SK-MEL-5 (cell line): Measurements from ENCODE around the gene DCDC1. TPM values are rescaled to one million over a fixed set of nuclear protein-coding genes. Genes with fewer than 3 reads are reported as not detected.
"Not testable (repeated sequence)": the region's sequence is repeated elsewhere in the genome, so short reads cannot be mapped to it uniquely, and the experiment has no call there.

ENCODE experiments used
- DNase-seq: peaks from one replicate; pipeline ENCODE4 v3.0.0-alpha.2; 2016; ENCODE audit warnings: low read depth, low spot score
- in situ Hi-C: cut with HindIII; loops from 2 replicates; pipeline ENCODE4 v1.10.0; 2016; ENCODE audit warnings: low sequenced_read_pairs, high pct_unique_total_duplicates, low pct_unique_long_range_greater_than_20kb
- total RNA-seq: library from RNA; depleted of rRNA; stranded (reverse); fragments of >200 nt; shearing (Covaris generic); gene quantifications from 2 replicates; pipeline ENCODE4 v1.2.3, GENCODE V29; 2014

The DCDC1 gene
- total RNA-seq, 1 experiment from 2014 or later: not detected

DNA sequence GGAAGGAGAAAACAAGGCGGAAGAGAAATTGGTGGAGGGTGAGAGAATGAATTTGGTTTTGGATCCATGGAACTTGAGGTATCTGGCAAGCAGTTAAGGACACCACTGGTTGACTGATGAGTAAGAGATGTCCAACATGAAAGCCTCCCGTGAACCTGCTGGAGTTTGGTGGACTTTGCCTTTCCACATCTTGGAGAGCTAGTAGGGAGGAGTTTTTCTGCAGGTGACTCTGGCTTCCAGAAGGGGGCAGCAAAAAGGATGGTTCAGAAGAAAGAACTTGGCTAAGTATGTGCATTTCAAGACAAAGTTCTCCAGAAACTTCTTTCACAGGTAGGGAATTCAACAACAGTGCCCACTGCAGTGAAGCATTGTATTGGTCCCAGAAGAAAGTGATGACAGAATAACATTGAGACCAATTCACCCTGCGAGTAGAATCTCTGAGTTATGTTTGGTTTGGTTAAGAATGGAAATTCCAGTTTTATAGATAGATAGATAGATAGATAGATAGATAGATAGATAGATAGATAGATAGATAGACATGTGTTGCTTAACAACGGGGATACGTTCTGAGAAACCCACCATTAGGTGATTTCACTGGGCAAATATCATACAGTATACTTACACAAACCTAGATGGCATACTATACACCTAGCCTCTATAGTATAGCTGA, 28.5 kb downstream of the DCDC1 start:
- peak; percentile 67 for DNase-seq
- in situ Hi-C loops: no loop called here

DNA sequence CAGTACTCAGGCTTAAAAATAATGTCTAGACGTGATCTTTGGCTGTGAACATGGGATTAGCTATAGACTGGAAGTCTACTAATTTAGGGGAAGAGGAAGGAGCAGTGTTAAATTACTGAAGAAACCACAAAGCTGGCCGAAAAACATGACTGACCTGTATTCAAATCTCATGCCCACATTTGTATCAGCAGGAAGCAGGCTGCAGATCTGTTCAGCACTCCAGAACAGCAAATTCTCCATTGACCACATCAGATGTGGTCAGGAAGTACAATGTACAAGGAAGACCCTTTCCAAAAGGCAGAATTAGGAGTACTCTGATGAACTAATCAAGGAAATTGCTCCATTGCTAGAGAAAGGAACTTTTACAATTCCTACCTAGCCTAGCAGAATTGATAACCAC, 31.7 kb downstream of the DCDC1 start:
- in situ Hi-C loops: no loop called here

DNA sequence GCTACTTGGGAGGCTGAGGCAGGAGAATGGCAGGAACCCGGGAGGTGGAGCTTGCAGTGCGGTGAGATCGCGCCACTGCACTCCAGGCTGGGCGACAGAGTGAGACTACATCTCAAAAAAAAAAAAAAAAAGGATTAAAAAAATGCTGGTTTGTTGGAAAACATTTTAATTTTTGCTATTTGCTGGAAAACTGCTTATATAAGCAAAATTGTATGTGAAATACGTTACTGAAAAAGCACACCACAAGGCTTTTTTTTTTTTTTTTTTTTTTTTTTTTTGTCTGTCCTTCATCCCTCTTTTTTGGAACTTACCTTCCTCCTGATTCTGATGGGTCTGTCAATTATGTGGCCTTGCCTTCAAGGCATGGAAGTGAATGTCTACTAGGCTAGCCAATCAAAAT, 40.8 kb downstream of the DCDC1 start:
- DNase-seq: no peak
- in situ Hi-C loops: no loop called here

More for the DNA sequence above, 31.7 kb downstream of the DCDC1 start:
- DNase-seq: no peak

DNA sequence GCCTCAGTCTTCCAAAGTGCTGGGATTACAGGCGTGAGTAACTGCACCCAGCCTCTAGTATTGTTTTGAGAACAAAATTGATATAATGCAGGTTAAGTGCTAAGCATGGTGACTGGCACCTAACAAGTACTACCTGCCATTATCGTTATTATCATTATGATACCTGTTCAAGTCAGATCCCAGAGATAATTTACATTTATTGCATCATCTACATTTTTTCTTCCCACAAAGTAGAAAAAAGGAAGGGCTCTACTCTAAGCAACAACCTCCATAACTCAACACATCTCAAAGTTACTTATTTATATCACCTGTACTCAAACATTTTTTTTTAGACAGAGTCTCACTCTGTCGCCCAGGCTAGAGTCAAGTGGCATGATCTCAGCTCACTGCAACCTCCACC, 42.1 kb downstream of the DCDC1 start:
- in situ Hi-C loops: no loop called here
- no peak for DNase-seq

DNA sequence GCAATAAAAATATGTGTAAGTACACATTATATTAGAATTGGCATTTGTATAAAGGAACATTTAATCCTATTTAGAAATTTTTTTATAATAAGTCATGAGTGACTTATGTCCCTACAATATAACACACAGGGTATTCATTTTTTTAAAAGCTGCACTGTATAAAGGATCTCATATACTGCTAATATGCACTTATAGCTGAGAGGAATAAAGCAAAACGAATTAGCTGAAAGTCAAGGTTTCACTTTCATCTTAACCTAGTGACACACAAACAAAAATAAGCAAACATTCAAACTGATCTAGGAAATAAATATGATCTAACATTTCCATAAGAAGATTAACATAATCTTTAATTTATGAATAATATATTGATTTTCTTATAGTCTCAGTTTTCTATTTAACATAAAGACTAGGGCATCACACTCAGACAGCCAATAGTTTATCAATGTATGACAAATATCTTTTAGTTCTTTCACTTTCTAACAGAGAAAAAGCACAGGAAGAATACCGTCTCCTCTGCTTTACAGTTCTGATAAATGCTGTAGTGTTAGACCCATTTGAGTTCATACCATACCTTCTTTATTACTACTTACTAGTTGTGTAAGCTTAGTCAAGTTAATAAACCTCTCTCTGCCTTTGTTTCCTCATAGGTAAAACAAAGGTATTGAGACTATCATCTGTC, 42.9 kb downstream of the DCDC1 start:
- in situ Hi-C loops: no loop called here
- DNase-seq: no peak

DNA sequence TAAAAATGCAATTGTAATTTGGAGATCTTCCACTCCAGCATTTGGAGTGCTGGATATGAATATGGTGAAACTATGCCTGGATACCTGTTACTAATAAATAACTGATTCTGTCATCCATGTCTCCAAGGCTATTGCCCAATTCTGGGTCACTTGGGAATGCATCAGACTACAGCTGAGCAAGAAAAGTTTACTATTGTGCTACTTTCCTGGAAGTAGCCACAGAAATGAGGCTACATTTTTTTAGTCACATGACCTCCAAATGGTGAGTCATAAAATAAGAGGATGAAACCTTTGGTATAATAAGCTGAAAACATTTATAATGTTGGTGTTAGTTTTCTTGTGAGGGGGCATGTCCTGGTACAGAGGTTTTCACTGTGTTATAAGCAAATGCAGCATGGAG, 44.4 kb downstream of the DCDC1 start:
- in situ Hi-C loops: no loop called here
- peak; percentile 63 for DNase-seq

DNA sequence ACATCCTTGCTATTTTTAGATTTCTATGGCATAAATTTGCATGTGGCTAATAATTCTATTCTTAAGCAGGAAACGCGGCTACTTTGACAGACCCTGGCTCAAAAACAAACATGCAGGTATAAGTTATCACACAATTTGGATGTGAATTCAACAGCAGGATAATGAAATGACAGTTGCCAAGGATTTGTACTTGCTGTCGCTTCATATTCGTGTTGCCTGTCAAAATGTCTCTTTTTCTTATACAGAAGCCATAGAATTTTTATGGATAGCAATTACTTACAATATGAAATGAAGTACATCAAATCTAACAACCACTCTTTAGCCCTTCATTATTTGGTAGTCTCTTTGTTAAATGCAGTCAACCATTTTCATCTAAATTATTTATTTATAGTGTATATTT, 46.4 kb downstream of the DCDC1 start:
- no peak for DNase-seq
- in situ Hi-C loops: no loop called here

DNA sequence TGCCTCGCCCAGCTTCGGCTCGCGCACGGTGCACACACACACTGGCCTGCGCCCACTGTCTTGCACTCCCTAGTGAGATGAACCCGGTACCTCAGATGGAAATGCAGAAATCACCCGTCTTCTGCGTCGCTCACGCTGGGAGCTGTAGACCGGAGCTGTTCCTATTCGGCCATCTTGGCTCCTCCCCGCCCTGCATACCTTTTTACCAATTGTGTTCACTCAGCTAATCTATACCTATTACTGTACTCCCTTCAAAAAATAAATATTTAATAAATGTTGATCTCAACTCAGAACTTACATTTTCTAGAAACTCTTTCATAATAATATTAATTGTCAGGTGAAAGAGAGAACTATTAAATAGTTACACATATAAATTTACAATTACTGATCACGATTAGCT, 48.0 kb downstream of the DCDC1 start:
- in situ Hi-C loops, DNase-seq: not testable (repeated sequence)

DNA sequence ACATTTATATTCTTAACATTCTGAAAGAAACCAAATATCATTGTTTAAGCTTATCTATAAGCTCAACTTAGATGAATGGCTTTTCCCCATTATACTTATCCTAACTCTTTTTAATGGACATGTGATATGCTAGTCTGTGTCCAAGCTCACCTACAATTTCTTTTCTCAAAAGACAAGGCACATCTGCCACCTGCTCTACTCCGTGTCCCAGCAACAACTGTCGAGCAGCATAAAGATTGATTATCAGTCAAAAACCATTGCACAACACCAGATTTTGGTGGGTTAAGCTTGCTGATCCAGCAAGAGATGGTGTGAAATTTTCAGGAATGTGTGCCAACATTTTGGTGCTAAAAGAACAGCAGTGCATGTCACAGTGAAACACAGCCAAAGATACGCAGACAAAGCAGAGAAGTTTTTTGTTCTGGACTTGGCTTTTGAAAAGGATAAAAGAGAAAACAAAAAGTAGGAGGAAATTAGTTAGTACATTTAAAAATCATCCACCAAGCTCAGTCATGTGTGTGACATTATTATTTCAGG, 65.8 kb downstream of the DCDC1 start:
- in situ Hi-C loops: no loop called here

DNA sequence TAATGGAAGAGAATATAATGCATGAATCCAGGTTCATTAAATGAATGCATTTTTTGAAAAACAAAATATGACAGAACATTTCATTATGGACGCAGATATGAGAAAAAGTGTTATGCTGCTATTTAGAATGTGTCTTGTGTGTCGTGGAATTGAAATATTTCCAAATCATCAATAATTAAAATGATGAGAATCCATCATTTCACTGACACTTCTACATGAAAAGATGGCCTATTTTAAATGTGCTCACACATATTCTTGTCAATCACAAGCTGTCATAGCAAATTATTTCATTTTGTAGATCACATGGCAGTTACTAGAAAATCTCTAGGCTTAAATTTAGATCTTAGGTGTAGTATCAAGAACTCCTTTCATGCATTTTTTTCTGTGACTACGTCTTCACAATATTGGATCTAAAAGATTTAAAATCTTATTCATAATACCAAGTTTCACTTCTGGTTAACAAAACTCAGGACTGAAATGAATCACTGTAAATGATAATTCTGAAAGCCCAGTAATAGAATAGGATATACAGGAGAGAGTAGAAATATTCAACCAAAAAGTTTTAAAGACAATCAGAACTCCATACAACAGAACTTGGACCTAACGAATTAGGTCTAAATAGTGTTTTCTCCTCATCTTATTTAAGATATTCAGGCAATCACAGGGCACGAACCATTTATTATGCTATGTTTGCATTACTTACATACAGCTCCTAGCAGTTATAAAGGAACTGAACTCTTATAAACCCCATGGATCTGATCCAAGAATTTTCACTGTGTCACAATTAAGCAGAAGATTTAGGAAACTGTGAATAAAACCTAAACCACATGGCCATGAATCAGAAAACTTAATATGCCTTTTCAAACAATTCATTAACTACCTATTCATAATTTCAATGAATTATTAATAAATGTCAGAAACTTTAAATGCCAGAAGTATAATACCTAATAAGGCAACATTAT, 67.7 kb downstream of the DCDC1 start:
- in situ Hi-C loops: no loop called here
- DNase-seq: no peak

More for the DNA sequence above, 65.8 kb downstream of the DCDC1 start:
- DNase-seq: no peak

DNA sequence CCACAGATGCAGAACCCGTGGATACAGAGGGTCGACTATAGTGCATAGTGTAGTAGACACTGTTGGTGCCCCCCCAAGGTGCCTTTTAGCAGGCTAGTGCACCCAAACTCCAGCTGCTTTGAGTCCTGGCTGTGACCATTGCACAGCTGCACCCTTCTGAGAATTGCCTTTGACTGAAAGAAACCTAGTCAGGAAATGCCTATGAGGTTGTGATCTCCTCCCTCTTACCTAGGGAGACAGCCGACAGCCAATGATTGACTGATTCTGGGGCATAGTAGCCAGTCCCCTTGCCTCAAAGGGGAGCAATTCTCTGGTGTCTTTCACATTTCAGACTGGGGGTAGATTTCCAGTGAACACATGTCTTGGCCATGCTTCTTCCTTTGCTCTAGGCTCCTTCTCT, 74.2 kb downstream of the DCDC1 start:
- in situ Hi-C loops: no loop called here
- DNase-seq: no peak

DNA sequence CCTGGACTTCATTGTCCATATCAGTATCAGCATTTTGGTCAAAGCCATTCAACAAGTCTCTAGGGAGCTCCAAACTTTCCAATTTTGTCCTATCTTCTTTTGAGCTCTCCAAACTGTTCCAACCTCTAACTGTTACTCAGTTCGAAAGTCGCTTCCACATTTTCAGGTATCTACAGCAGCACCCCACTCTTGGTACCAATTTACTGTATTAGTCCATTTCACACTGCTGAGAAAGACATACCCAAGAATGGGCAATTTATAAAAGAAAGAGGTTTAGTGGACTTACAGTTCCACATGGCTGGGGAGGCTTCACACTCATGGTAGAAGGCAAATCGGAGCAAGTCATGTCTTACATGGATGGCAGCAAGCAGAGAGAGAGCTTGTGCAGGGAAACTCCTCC, 96.0 kb downstream of the DCDC1 start:
- DNase-seq, in situ Hi-C loops: not testable (repeated sequence)

DNA sequence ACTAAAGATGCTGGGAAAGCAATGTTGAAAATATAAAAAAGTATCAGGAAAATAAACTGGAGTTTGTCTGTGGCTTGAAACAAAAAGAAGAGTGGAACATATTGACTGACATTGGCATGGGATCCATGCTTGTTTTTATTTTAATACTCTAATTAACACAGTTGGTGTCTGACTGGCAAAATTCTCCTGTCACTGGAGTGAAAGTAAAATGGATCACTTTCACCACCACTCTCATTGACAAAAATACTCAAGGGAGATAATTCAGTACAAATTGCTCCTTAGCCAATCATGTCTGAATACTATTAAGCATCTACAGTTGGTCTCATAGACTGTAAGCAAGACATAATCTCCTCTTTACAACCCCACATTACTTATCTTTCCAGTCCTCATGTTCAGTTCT, 101.8 kb downstream of the DCDC1 start:
- no peak for DNase-seq
- in situ Hi-C loops: no loop called here

DNA sequence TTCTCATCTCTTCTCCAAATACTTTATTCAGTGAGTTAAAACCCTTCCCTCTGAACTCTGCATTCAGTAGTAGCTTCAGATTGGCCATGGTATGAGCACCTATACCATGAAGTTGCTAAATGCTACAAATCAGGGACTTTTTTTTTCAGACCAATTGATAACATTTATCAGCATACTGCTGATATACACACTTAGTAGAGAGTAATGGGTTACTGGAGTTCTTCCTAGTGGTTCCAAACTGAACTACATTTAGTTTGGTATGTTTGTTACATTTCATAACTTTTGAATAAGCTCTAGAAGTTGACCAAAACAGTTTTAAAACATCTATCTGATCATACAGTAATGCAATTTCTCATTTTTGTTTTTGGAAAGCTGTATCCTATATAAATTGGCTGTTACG, 104.7 kb downstream of the DCDC1 start:
- in situ Hi-C loops: no loop called here
- no peak for DNase-seq

DNA sequence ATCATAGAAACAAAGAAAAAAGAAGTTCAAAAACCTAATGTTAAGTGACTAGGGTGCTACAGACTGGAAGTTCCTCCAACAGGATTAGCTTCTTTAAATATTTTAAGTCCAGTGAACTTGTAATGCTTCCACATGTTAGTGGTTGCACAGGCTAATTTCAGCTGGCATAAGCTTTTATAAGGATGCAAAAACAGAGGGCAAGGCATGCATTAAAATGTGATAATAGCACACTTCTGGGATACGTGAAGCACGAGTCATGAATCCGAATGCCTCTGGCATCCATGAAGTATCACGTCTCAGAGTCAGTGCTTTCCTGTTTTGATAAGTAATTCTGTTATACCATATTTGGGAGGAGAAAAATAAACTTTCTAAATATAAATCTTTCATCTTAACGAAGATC, 106.8 kb downstream of the DCDC1 start:
- DNase-seq: no peak
- in situ Hi-C loops: no loop called here

DNA sequence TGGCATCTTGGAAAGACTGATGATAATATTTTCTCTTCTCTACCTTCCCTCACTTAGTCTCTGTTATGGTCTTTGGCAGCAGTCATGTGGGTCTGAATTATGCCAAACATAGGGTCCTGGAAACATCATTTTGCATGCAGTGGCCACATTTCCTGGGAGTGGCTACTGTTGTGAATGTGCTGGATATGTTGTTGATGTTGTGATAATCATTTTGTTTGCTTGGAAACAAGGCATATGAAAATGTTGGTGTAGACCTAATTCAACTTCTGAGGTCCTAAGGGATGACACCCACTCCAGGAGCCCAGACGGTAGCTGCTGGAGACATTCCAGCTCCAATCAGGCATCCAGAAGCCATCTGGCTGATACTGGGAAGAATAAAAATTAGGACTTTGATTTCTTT, 109.7 kb downstream of the DCDC1 start:
- no peak for DNase-seq
- in situ Hi-C loops: no loop called here

DNA sequence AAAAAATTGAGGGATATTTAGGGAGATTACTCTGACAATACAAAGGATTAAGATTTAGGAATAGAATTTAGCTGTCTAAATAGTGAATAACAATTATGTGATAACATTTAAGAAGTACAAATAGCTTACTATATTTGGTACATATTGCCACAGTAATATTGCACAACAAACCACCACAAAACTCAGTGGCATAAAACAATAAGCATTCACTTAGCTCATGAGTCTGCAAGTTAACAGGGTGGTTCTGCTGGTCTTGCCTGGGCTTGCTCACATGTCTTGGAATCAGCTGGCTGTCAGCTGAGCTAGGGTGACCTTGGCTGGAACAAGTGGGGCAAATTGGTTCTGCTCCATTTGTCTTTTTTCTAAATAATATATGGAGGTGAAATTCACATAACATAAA, 115.1 kb downstream of the DCDC1 start:
- DNase-seq: peak; percentile 30
- in situ Hi-C loops: no loop called here

DNA sequence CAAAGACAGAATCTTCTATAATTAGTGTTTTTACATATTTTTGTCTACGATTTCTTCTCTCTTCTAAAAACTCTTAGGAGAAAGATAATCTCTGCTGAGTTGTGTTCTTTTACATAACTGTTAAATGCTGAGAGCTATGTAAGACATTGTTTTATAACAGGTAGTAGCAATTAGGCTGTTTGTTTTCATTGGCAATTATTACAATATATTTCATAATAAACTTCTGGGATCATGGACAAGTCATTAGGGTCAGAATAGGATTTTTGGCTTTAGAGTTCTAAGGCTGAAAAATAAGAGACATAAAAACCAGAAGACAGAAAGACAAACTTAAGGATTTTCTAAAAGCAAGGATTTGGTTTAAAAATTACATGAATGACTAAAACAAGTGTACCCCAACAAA, 120.8 kb downstream of the DCDC1 start:
- DNase-seq: no peak
- in situ Hi-C loops: no loop called here
